ENCODE results near the gene ACSM5.
A peak's percentile ranks its signal among the peaks of the same experiment; 100 is the strongest.

The ACSM5 gene

DNA sequence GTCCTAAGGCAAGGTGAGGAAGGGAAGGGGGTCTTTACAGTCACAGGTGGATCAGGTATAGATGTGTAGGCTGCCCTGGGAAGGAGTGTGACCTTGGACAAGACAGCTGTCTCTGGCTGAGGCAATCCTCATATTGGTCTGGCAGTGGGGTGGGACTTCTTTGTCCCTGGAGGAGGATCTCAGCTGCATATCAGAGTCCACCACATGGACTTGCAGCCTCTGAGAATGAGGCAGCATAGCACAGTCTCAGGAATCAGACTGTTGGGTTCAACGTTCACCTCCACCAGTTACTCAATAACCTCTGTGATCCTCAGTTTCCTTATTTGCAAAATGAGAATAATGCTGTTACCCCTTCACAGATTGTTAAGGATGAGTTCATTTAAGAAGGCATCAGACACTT is 75.4 kb downstream of the ACSM5 start:
- peak overlapping the region in 2 of 11 experiments; percentile 14 to 65; a peak in 3 of 22 replicates for H3K4me2 ChIP-seq
- H3K36me3 ChIP-seq: no peaks in the 10 kb centered on the region
- no peaks in the 10 kb centered on the region for H4K20me1 ChIP-seq
- H3K4me3 ChIP-seq: no peak overlapping the region
- peaks cover 0 to 14% (median 0%) of the 10 kb centered on the region in 10 experiments; a peak in 3 of 20 replicates for H3K4me1 ChIP-seq
- no peak overlapping the region for H3K9ac ChIP-seq
- no peak for TF ChIP-seq Cebpa-rat (IDR thresholded peaks at IDR 0.05)
- no peaks in the 10 kb centered on the region for H3K27me3 ChIP-seq
- no peaks in the 10 kb centered on the region for H3K9me3 ChIP-seq (replicated peaks in 1 of 11)
- no peak overlapping the region; a peak in 1 of 22 replicates for H3K27ac ChIP-seq

DNA sequence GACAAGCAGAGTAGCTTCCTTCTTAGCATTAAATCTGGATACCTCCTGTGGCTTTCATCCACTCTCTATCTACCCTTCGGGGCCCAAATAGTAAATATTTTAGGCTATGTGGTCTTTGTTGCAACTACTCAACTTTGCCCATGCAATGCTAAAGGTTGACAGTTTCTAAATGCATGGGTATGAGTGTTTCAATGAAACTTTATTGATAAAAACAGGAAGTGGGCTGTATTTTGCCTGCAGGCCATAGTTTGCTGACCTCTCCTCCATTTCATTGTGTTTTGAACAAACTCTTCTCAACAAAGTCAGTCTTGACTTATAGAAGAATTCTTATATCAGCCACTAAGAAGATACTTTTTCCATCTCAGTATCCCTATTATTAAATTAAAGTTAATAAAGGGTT is 76.1 kb downstream of the ACSM5 start:
- Histone ChIP-seq H3K4me3 (no peak overlapping the region), H3K27ac (no peak overlapping the region), H3K4me1 (peaks cover 0 to 14% (median 0%) of the 10 kb centered on the region in 10 experiments; a peak in 3 of 20 replicates), H4K20me1 (no peaks in the 10 kb centered on the region), H3K9me3 (replicated peaks in 1 of 11) (no peaks in the 10 kb centered on the region), H3K4me2 (no peak overlapping the region; a peak in 1 of 22 replicates), H3K27me3 (no peaks in the 10 kb centered on the region), H3K36me3 (no peaks in the 10 kb centered on the region), H3K9ac (no peak overlapping the region)
- no peak for TF ChIP-seq Cebpa-rat (IDR thresholded peaks at IDR 0.05)
